Measurements from ENCODE around the gene DARS1.

DNA sequence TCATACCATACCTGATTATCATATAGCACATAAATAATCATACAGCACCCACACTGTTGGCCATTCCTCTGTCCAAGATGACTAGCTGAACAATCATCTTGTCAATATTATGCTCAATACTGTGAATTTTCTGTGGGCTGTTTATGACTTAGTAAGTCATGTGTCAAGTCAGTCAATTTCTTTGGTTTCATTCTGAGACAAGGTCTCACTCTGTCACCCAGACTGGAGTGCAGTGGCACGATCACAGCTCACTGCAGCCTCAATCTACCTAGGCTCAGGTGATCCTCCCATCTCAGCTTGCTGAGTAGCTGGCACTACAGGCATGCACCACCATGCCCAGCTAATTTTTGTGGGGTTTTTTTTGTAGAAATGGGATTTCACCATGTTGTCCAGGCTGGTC lies 114.9 kb downstream of the DARS1 start:
- TF ChIP-seq, protein P1, sequence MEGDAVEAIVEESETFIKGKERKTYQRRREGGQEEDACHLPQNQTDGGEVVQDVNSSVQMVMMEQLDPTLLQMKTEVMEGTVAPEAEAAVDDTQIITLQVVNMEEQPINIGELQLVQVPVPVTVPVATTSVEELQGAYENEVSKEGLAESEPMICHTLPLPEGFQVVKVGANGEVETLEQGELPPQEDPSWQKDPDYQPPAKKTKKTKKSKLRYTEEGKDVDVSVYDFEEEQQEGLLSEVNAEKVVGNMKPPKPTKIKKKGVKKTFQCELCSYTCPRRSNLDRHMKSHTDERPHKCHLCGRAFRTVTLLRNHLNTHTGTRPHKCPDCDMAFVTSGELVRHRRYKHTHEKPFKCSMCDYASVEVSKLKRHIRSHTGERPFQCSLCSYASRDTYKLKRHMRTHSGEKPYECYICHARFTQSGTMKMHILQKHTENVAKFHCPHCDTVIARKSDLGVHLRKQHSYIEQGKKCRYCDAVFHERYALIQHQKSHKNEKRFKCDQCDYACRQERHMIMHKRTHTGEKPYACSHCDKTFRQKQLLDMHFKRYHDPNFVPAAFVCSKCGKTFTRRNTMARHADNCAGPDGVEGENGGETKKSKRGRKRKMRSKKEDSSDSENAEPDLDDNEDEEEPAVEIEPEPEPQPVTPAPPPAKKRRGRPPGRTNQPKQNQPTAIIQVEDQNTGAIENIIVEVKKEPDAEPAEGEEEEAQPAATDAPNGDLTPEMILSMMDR (IDR thresholded peaks at IDR 0.05): no peak
- TF ChIP-seq POLR2A (IDR thresholded peaks at IDR 0.05): no peak

Measured in right lobe of liver (tissue), 4 donors.